Ascending aorta (tissue), 2 donors: ENCODE results near the gene TP53RK. TPM values are rescaled to one million over a fixed set of nuclear protein-coding genes. Genes with fewer than 3 reads are reported as not detected.

ENCODE experiments used
- DNase-seq, 2 donors: peaks; one replicate each; pipeline ENCODE4 v3.0.0-alpha.2; 2019; ENCODE audit warnings: low spot score in 2 of 2
- H3K27ac ChIP-seq, 2 donors: fragments of 200-600 bp; sonication (generic); one replicate each; pipeline ENCODE4 v1.5.1; 2016 to 2017; ENCODE audit warnings: mild to moderate bottlenecking in 1 of 2
- H3K27me3 ChIP-seq: fragments of 200-600 bp; sonication (generic); one replicate; pipeline ENCODE4 v1.5.1; 2017
- H3K36me3 ChIP-seq, 2 donors: fragments of 200-600 bp; sonication (generic); one replicate each; pipeline ENCODE4 v1.5.1; 2016
- H3K4me1 ChIP-seq, 2 donors: fragments of 200-600 bp; sonication (generic); one replicate each; pipeline ENCODE4 v1.5.1; 2016 to 2017; ENCODE audit warnings: mild to moderate bottlenecking in 1 of 2
- H3K4me3 ChIP-seq, 2 donors: fragments of 200-600 bp; sonication (generic); one replicate each; pipeline ENCODE4 v1.5.1; 2016 to 2017; ENCODE audit warnings: mild to moderate bottlenecking in 1 of 2
- H3K9me3 ChIP-seq, 2 donors: fragments of 200-600 bp; sonication (generic); one replicate each; pipeline ENCODE4 v1.5.1; 2016
- CTCF ChIP-seq, 3 experiments: fragments of 200-600 bp in 2 of 3; fragments of 450-650 bp in 1 of 3; sonication (generic) in 2 of 3; IDR thresholded peaks; one replicate each; pipeline ENCODE4 v1.5.1; 2016 to 2019; ENCODE audit warnings: antibody characterized with exemption in 3 of 3, mild to moderate bottlenecking in 1 of 3, moderate library complexity in 1 of 3
- intact Hi-C: fragments of 100-400 bp; cut with DNase I; formaldehyde crosslinking; loops from one replicate; pipeline ENCODE4 v1.15.1; 2023
- total RNA-seq: library from RNA; depleted of rRNA; stranded (reverse); fragments of >200 nt; gene quantifications from one replicate; pipeline ENCODE4 v1.1.0, GENCODE V29; 2016

The TP53RK gene
- total RNA-seq, 1 donor from 2014 or later, result 30.8 TPM

GRCh38 chr20:46647469-46647868 lies 41.8 kb downstream of the TP53RK start:
- H3K36me3 ChIP-seq, result no peaks in the 10 kb centered on the region
- H3K9me3 ChIP-seq, result no peaks in the 10 kb centered on the region
- intact Hi-C loops, result no loop called here
- H3K4me1 ChIP-seq, result no peaks in the 10 kb centered on the region
- H3K27ac ChIP-seq, result no peak overlapping the region
- no peak overlapping the region for H3K4me3 ChIP-seq
- no peak for DNase-seq
- no peak for TF ChIP-seq CTCF (IDR thresholded peaks at IDR 0.05)
- no peaks in the 10 kb centered on the region for H3K27me3 ChIP-seq

- TF ChIP-seq CTCF (IDR thresholded peaks at IDR 0.05), result no peak
- H3K4me3 ChIP-seq, result no peak overlapping the region
- H3K27ac ChIP-seq, result no peak overlapping the region
- intact Hi-C loops, result no loop called here
- H3K4me1 ChIP-seq, result no peaks in the 10 kb centered on the region
- no peak for DNase-seq
- H3K27me3 ChIP-seq, result no peaks in the 10 kb centered on the region
- no peaks in the 10 kb centered on the region for H3K9me3 ChIP-seq
- no peaks in the 10 kb centered on the region for H3K36me3 ChIP-seq
Measured at GRCh38 chr20:46646659-46647380, 42.4 kb downstream of the TP53RK start.

GRCh38 chr20:46646122-46646521 lies 43.1 kb downstream of the TP53RK start:
- Histone ChIP-seq H3K4me1 (no peaks in the 10 kb centered on the region), H3K4me3 (no peak overlapping the region), H3K9me3 (no peaks in the 10 kb centered on the region), H3K36me3 (no peaks in the 10 kb centered on the region), H3K27me3 (no peaks in the 10 kb centered on the region), H3K27ac (no peak overlapping the region)
- intact Hi-C loops, result no loop called here
- no peak for DNase-seq
- TF ChIP-seq CTCF (IDR thresholded peaks at IDR 0.05), result no peak

- Histone ChIP-seq H3K4me3 (no peak overlapping the region), H3K27me3 (no peaks in the 10 kb centered on the region), H3K36me3 (no peaks in the 10 kb centered on the region), H3K4me1 (no peaks in the 10 kb centered on the region), H3K27ac (no peak overlapping the region), H3K9me3 (no peaks in the 10 kb centered on the region)
- no peak for DNase-seq
- TF ChIP-seq CTCF (IDR thresholded peaks at IDR 0.05), result no peak
- intact Hi-C loops, result no loop called here
Measured at GRCh38 chr20:46644733-46645132, 44.5 kb downstream of the TP53RK start.

GRCh38 chr20:46644160-46644559 lies 45.1 kb downstream of the TP53RK start:
- H3K27ac ChIP-seq, result no peak overlapping the region
- no peaks in the 10 kb centered on the region for H3K27me3 ChIP-seq
- H3K36me3 ChIP-seq, result no peaks in the 10 kb centered on the region
- no peak overlapping the region for H3K4me3 ChIP-seq
- H3K9me3 ChIP-seq, result no peaks in the 10 kb centered on the region
- H3K4me1 ChIP-seq, result no peaks in the 10 kb centered on the region
- intact Hi-C loops, result no loop called here
- no peak for TF ChIP-seq CTCF (IDR thresholded peaks at IDR 0.05)
- DNase-seq, result no peak

- no peaks in the 10 kb centered on the region for H3K27me3 ChIP-seq
- H3K9me3 ChIP-seq, result no peaks in the 10 kb centered on the region
- no peaks in the 10 kb centered on the region for H3K4me1 ChIP-seq
- H3K36me3 ChIP-seq, result no peaks in the 10 kb centered on the region
- no peak for TF ChIP-seq CTCF (IDR thresholded peaks at IDR 0.05)
- H3K4me3 ChIP-seq, result no peak overlapping the region
- intact Hi-C loops, result no loop called here
- no peak for DNase-seq
- no peak overlapping the region for H3K27ac ChIP-seq
Measured at GRCh38 chr20:46642969-46643343, 46.3 kb downstream of the TP53RK start.
